WERI-Rb-1 (cell line): ENCODE data around the gene SDC3.

Experiments used
- DNase-seq: peaks from one replicate; pipeline ENCODE4 v3.0.0-alpha.2; 2020
- H3K27ac ChIP-seq: fragments of 250-450 bp; sonication (Bioruptor Pico); 2 replicates; pipeline ENCODE4 v1.5.1; 2020; ENCODE audit warnings: mild to moderate bottlenecking, moderate library complexity
- H3K27me3 ChIP-seq: fragments of 250-450 bp; sonication (Bioruptor Pico); 2 replicates; pipeline ENCODE4 v1.5.1; 2021; ENCODE audit warnings: mild to moderate bottlenecking, low read depth, moderate library complexity; ENCODE audit not compliant: insufficient read depth, severe bottlenecking
- H3K36me3 ChIP-seq: fragments of 250-450 bp; sonication (Bioruptor Pico); 2 replicates; pipeline ENCODE4 v1.5.1; 2020; ENCODE audit warnings: mild to moderate bottlenecking, moderate library complexity
- H3K4me3 ChIP-seq: 2 replicates; pipeline ENCODE4 v1.5.1; 2011; ENCODE audit warnings: low read depth, mild to moderate bottlenecking, control low read depth, low read length
- H3K9me3 ChIP-seq: fragments of 250-450 bp; sonication (Bioruptor Pico); 2 replicates; pipeline ENCODE4 v1.5.1; 2021; ENCODE audit warnings: mild to moderate bottlenecking, moderate library complexity; ENCODE audit not compliant: severe bottlenecking
- TF ChIP-seq, protein P1 (sequence below): IDR thresholded peaks from 2 replicates; pipeline ENCODE4 v1.5.1; 2011; ENCODE audit warnings: low read depth, mild to moderate bottlenecking, control low read depth, inconsistent platforms, low read length

SDC3 gene

DNA sequence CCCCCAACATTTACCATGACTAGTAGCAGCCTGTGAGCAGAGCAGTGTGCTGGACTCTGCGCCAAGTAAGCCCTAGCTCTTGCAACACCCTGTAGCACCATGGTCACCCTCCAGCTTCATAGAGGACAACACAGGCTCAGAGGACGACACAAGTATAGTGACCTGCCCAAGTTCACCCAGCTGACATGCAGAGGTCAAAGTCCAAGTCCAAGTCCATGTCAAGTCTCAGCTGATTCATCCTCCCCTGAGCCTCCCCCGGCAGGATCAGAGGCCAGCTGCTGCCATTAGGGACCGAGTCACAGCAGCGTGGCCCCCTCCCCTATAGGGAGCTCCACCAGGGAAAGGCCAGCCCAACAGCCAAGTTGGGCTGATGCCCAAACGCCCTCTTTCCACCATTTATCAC is 15.9 kb downstream of the SDC3 start:
- Histone ChIP-seq H3K36me3 (no peaks in the 10 kb centered on the region), H3K4me3 (no peak overlapping the region), H3K27ac (no peak overlapping the region), H3K9me3 (no peaks in the 10 kb centered on the region), H3K27me3 (no peaks in the 10 kb centered on the region)
- DNase-seq: no peak
- TF ChIP-seq, protein P1, sequence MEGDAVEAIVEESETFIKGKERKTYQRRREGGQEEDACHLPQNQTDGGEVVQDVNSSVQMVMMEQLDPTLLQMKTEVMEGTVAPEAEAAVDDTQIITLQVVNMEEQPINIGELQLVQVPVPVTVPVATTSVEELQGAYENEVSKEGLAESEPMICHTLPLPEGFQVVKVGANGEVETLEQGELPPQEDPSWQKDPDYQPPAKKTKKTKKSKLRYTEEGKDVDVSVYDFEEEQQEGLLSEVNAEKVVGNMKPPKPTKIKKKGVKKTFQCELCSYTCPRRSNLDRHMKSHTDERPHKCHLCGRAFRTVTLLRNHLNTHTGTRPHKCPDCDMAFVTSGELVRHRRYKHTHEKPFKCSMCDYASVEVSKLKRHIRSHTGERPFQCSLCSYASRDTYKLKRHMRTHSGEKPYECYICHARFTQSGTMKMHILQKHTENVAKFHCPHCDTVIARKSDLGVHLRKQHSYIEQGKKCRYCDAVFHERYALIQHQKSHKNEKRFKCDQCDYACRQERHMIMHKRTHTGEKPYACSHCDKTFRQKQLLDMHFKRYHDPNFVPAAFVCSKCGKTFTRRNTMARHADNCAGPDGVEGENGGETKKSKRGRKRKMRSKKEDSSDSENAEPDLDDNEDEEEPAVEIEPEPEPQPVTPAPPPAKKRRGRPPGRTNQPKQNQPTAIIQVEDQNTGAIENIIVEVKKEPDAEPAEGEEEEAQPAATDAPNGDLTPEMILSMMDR: no peak

GRCh38 chr1:30891227-30891552 is 17.4 kb downstream of the SDC3 start:
- TF ChIP-seq, protein P1: no peak
- no peaks in the 10 kb centered on the region for H3K36me3 ChIP-seq
- no peak overlapping the region for H3K4me3 ChIP-seq
- no peak for DNase-seq
- H3K9me3 ChIP-seq: no peaks in the 10 kb centered on the region
- no peak overlapping the region for H3K27ac ChIP-seq
- H3K27me3 ChIP-seq: no peaks in the 10 kb centered on the region

DNA sequence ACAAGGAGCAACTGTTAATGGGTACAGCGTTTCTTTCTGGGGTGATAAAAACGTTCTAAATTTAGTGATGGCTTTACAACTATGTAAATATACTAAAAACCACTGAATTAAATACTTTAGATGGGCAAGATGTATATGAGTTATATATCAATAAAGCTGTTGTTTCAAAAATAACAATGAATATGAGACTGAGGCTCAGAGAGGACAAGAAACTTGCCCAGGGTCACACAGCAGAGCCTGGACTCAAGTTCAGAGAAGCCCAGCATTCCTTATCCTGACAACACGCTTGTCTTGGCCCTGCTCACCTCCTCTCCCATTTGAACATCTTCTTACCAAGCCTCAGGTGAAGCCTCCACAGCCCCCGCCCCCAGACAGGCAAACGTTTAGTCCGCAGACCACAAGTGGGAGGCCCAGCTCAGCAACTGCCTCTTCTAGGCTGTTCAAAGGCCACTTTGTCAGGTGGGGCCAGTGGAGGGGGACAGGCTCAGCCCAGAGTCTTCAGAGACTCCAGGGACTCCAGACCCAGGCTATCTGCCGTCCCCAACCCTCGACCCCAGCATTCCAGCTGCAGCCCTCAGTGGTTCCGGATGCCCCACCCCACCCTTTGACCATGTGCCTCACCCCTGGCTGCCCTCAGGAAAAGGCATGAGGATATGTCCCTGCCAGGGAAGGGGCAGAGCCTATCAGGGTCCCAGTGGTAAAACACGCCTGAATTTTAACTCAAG is 17.9 kb downstream of the SDC3 start:
- H3K9me3 ChIP-seq: no peaks in the 10 kb centered on the region
- no peak overlapping the region for H3K27ac ChIP-seq
- no peaks in the 10 kb centered on the region for H3K27me3 ChIP-seq
- no peak for DNase-seq
- no peak overlapping the region for H3K4me3 ChIP-seq
- H3K36me3 ChIP-seq: no peaks in the 10 kb centered on the region
- TF ChIP-seq, protein P1: no peak

DNA sequence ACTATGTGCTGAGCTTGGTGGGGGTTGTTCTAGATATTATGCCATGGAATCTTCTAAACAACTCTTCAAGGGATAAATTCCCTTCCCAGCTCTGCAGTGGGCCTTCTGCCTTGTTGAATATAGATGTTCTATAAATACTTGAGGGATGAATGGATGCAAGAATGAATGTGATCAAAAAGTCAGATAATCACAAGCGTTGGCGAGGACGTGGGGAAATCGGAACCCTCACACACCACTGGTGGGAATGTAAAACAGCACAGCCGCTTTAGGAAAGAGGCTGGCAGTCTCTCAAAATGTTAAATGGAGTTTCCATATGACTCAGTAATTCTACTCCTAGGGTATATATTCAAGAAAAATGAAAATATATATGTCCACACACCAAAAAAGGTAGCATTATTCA is 19.0 kb downstream of the SDC3 start:
- no peak overlapping the region for H3K4me3 ChIP-seq
- H3K9me3 ChIP-seq: no peaks in the 10 kb centered on the region
- no peaks in the 10 kb centered on the region for H3K36me3 ChIP-seq
- TF ChIP-seq, protein P1: no peak
- no peak overlapping the region for H3K27ac ChIP-seq
- H3K27me3 ChIP-seq: no peaks in the 10 kb centered on the region
- no peak for DNase-seq

DNA sequence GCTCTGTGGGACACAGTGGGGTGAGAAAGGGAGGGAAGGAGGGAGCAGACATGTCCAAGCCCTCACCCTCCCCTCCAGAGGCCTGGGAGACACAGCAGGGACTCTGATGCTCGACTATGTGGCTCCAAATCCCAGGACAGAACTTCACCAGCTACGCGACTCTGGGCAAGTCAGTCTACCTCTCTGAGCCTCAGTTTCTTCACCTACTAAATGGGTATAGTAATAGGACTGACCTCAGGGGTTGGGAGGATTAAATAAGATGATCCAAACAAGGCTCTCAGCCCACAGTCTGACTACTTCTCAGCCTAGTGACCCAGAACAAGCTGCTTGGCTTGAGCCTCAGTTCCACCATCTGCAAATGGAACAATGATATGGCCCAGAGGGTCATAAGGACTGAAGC is 19.6 kb downstream of the SDC3 start:
- no peaks in the 10 kb centered on the region for H3K27me3 ChIP-seq
- TF ChIP-seq, protein P1: no peak
- DNase-seq: no peak
- no peaks in the 10 kb centered on the region for H3K9me3 ChIP-seq
- no peak overlapping the region for H3K27ac ChIP-seq
- no peaks in the 10 kb centered on the region for H3K36me3 ChIP-seq
- H3K4me3 ChIP-seq: no peak overlapping the region

GRCh38 chr1:30888391-30888790 is 20.2 kb downstream of the SDC3 start:
- Histone ChIP-seq H3K36me3 (no peaks in the 10 kb centered on the region), H3K9me3 (no peaks in the 10 kb centered on the region), H3K27ac (0 out of 2 replicates have a peak overlapping the region, but pooled peaks have one; percentile 16), H3K4me3 (no peak overlapping the region), H3K27me3 (no peaks in the 10 kb centered on the region)
- TF ChIP-seq, protein P1: no peak
- DNase-seq: no peak
